OCI-LY7 (cell line): ENCODE data around the gene ABCA12. TPM values are rescaled to one million over a fixed set of nuclear protein-coding genes. Genes with fewer than 3 reads are reported as not detected.

Source experiments
- BruUV-seq: library from RNA; stranded (reverse); fragments of 400-500 nt; replicated peaks from 2 replicates; lab custom pipeline; 2021; lab: Mats Ljungman, UMichigan
- CTCF ChIA-PET: fragments of 300-600 bp; sonication (Branson Sonifier 250); formaldehyde crosslinking; loops from one replicate; lab custom pipeline; 2022; ENCODE audit warnings: antibody characterized with exemption; ENCODE audit not compliant: unreplicated experiment; lab: Charles Lee
- POLR2A ChIA-PET: fragments of 300-600 bp; sonication (Branson Sonifier 250); formaldehyde crosslinking; loops from one replicate; lab custom pipeline; 2022; ENCODE audit warnings: antibody characterized with exemption; lab: Charles Lee
- DNase-seq: peaks from one replicate; pipeline ENCODE4 v3.0.0-alpha.2; 2015; ENCODE audit warnings: low spot score
- H2AFZ ChIP-seq: fragments of 200-600 bp; sonication (generic), shearing (Covaris generic); 2 replicates; pipeline ENCODE4 v1.6.1; 2014; ENCODE audit warnings: mild to moderate bottlenecking, antibody characterized with exemption, low read length, moderate library complexity
- H3K27ac ChIP-seq: fragments of 200-600 bp; sonication (generic); 2 replicates; pipeline ENCODE4 v1.5.1; 2014; ENCODE audit warnings: mixed run types, low read depth, mild to moderate bottlenecking, moderate library complexity, low read length, inconsistent platforms; ENCODE audit not compliant: poor library complexity, severe bottlenecking
- H3K36me3 ChIP-seq: fragments of 200-600 bp; sonication (generic); 2 replicates; pipeline ENCODE4 v1.6.1; 2014; ENCODE audit warnings: mild to moderate bottlenecking, antibody characterized with exemption, low read length, moderate library complexity, mixed read lengths; ENCODE audit not compliant: insufficient read depth
- H3K4me1 ChIP-seq: fragments of 200-600 bp; sonication (generic); 2 replicates; pipeline ENCODE4 v1.5.1; 2014; ENCODE audit warnings: mild to moderate bottlenecking, low read length; ENCODE audit not compliant: insufficient read depth, poor library complexity, severe bottlenecking
- H3K4me2 ChIP-seq: fragments of 200-600 bp; sonication (generic); 2 replicates; pipeline ENCODE4 v1.6.1; 2014; ENCODE audit warnings: mild to moderate bottlenecking, low read length
- H3K4me3 ChIP-seq: fragments of 200-600 bp; sonication (generic); 2 replicates; pipeline ENCODE4 v1.5.1; 2014; ENCODE audit warnings: mild to moderate bottlenecking, low read depth, low read length; ENCODE audit not compliant: poor library complexity, severe bottlenecking
- H3K79me2 ChIP-seq: fragments of 200-600 bp; sonication (generic); 2 replicates; pipeline ENCODE4 v1.6.1; 2016; ENCODE audit warnings: low read depth, mild to moderate bottlenecking, low read length, moderate library complexity, mixed read lengths; ENCODE audit not compliant: insufficient read depth
- H3K9me2 ChIP-seq: fragments of 200-600 bp; sonication (generic); 2 replicates; pipeline ENCODE4 v1.6.1; 2016; ENCODE audit warnings: mild to moderate bottlenecking, low read length, mixed read lengths; ENCODE audit not compliant: insufficient read depth
- H3K9me3 ChIP-seq: fragments of 200-600 bp; sonication (generic); 2 replicates; pipeline ENCODE4 v1.6.1; 2014; ENCODE audit warnings: mild to moderate bottlenecking, mixed run types, low read length, mixed read lengths
- H4K20me1 ChIP-seq: fragments of 200-600 bp; sonication (generic); 2 replicates; pipeline ENCODE4 v1.6.1; 2014; ENCODE audit warnings: mild to moderate bottlenecking, antibody characterized with exemption, low read length, moderate library complexity, mixed read lengths; ENCODE audit not compliant: insufficient read depth
- EZH2phosphoT487 ChIP-seq: fragments of 200-600 bp; sonication (generic); IDR thresholded peaks from 2 replicates; pipeline ENCODE4 v1.6.1; 2018; ENCODE audit warnings: low read depth, borderline replicate concordance, mild to moderate bottlenecking, mixed run types, antibody characterized with exemption, low read length, moderate library complexity, mixed read lengths
- intact Hi-C: fragments of 100-400 bp; cut with micrococcal nuclease; formaldehyde crosslinking; loops from one replicate; pipeline ENCODE4 v1.10.0; 2022; ENCODE audit not compliant: unreplicated experiment
- total RNA-seq, 2 experiments: library from RNA; depleted of rRNA in 1 of 2; stranded (reverse); fragments of >200 nt in 1 of 2; shearing (Covaris generic) in 1 of 2; gene quantifications; 2 replicates each; pipeline ENCODE4 v1.2.3, GENCODE V29; 2014 to 2022
- TF ChIP-seq, protein P1 (sequence below): fragments of 200-600 bp; sonication (generic); conservative IDR thresholded peaks from 2 replicates; pipeline ENCODE4 v1.5.1; 2014; ENCODE audit warnings: mild to moderate bottlenecking, antibody characterized with exemption, low read length, moderate library complexity, mixed read lengths

ABCA12 gene
- total RNA-seq, 2 experiments from 2014 or later: not detected

DNA sequence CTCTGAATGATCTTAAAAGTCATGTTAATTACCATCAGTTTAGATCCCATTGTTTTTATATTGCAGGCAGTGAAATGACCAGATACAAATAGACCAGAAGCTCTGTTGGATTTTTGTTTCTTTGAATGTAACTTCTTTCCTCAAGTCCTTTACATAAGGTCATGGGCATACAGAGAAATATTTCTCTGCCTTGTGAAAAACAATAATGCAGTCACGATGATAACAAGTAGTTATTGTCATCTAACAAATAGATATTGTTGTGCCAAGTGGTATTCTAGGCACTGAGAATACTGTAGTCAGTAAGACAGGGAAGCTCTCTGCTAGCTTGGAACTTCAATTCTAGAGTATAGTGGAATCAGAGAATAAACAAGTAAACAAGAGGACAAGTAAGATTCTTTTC lies 234.2 kb downstream of the ABCA12 start:
- H3K4me1 ChIP-seq: peaks cover 39% of the 10 kb centered on the region
- H3K79me2 ChIP-seq: no peaks in the 10 kb centered on the region
- 0 out of 2 replicates have a peak, but pooled peaks cover 3% of the 10 kb centered on the region for H3K9me3 ChIP-seq
- ChIA-PET POLR2A (interaction anchor here (0.6 kb wide), 1 partner anchor 14 kb away, joined by 5 read pairs; no protein-coding TSS in a partner anchor), CTCF (no interaction called here)
- H3K4me2 ChIP-seq: no peak overlapping the region
- no peak for DNase-seq
- no peaks in the 10 kb centered on the region for H3K9me2 ChIP-seq
- no peak overlapping the region for H3K27ac ChIP-seq
- H4K20me1 ChIP-seq: no peaks in the 10 kb centered on the region
- no TSS peak for BruUV-seq
- TF ChIP-seq, protein P1, sequence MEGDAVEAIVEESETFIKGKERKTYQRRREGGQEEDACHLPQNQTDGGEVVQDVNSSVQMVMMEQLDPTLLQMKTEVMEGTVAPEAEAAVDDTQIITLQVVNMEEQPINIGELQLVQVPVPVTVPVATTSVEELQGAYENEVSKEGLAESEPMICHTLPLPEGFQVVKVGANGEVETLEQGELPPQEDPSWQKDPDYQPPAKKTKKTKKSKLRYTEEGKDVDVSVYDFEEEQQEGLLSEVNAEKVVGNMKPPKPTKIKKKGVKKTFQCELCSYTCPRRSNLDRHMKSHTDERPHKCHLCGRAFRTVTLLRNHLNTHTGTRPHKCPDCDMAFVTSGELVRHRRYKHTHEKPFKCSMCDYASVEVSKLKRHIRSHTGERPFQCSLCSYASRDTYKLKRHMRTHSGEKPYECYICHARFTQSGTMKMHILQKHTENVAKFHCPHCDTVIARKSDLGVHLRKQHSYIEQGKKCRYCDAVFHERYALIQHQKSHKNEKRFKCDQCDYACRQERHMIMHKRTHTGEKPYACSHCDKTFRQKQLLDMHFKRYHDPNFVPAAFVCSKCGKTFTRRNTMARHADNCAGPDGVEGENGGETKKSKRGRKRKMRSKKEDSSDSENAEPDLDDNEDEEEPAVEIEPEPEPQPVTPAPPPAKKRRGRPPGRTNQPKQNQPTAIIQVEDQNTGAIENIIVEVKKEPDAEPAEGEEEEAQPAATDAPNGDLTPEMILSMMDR: no peak
- no peak for TF ChIP-seq EZH2phosphoT487
- no peak overlapping the region for H3K4me3 ChIP-seq
- no peaks in the 10 kb centered on the region; the same call in 1 of the 2 replicates for H3K36me3 ChIP-seq
- intact Hi-C loops: no loop called here
- no peak overlapping the region for H2AFZ ChIP-seq

DNA sequence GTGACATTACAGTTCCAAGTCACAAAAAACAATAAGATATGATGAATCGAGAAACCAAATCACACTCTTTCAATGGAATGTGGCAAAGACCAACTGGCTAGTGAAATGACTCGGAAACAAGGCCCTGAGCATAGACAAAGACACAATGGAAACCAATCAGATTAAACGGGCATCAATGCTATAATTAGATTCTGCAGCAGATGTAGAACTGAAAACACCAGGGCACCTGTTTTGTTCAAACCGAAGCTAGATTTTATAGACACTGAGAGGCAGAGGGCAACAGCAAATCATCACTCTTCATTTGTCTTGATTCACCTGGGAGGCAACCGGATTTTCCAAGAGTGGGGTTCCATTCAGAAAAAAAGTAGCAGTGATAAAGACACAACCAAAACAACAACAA lies 236.1 kb downstream of the ABCA12 start:
- peak overlapping the region; percentile 78 for H2AFZ ChIP-seq
- peak overlapping the region; percentile 30 for H3K4me3 ChIP-seq
- ChIA-PET CTCF (no interaction called here), POLR2A (interaction anchor here (1.1 to 2.5 kb wide), 3 partner anchors 10 to 20 kb away, joined by 3 to 13 read pairs (median 4); no protein-coding TSS in a partner anchor)
- H3K9me2 ChIP-seq: no peaks in the 10 kb centered on the region
- H3K4me2 ChIP-seq: peak overlapping the region; percentile 67
- peak overlapping the region; percentile 92 for H3K27ac ChIP-seq
- H4K20me1 ChIP-seq: no peaks in the 10 kb centered on the region
- H3K4me1 ChIP-seq: peaks cover 39% of the 10 kb centered on the region
- BruUV-seq: no TSS peak
- no peaks in the 10 kb centered on the region; the same call in 1 of the 2 replicates for H3K36me3 ChIP-seq
- H3K79me2 ChIP-seq: no peaks in the 10 kb centered on the region
- 0 out of 2 replicates have a peak, but pooled peaks cover 3% of the 10 kb centered on the region for H3K9me3 ChIP-seq
- peak; percentile 93 for DNase-seq
- intact Hi-C loops: loop anchor here (2.0 kb wide), 1 partner anchor 93 kb away; the partner anchor contains the start of gene BARD1
- TF ChIP-seq, protein P1: no peak
- TF ChIP-seq EZH2phosphoT487: no peak

- H3K4me2 ChIP-seq: no peak overlapping the region
- H3K4me1 ChIP-seq: peaks cover 36% of the 10 kb centered on the region
- no peak for DNase-seq
- ChIA-PET CTCF (no interaction called here), POLR2A (interaction anchor here (0.8 to 1.5 kb wide), 3 partner anchors 15 to 146 kb away, joined by 3 to 5 read pairs (median 3); no protein-coding TSS in a partner anchor)
- TF ChIP-seq, protein P1: no peak
- no peak for TF ChIP-seq EZH2phosphoT487
- H4K20me1 ChIP-seq: no peaks in the 10 kb centered on the region
- H3K4me3 ChIP-seq: no peak overlapping the region
- no peak overlapping the region for H3K27ac ChIP-seq
- no peaks in the 10 kb centered on the region for H3K79me2 ChIP-seq
- H3K9me2 ChIP-seq: no peaks in the 10 kb centered on the region
- intact Hi-C loops: no loop called here
- no peaks in the 10 kb centered on the region for H3K9me3 ChIP-seq
- no peaks in the 10 kb centered on the region for H3K36me3 ChIP-seq
- BruUV-seq: no TSS peak
- H2AFZ ChIP-seq: peak overlapping the region; percentile 14; the same call in 1 of the 2 replicates
These were observed 238.7 kb downstream of the ABCA12 start for GRCh38 chr2:214899751-214900150.
